ENCODE results near the gene HAUS5. TPM values are rescaled to one million over a fixed set of nuclear protein-coding genes. Genes with fewer than 3 reads are reported as not detected.
A peak's percentile ranks its signal among the peaks of the same experiment; 100 is the strongest.
"Not testable (repeated sequence)": the region's sequence is repeated elsewhere in the genome, so short reads cannot be mapped to it uniquely, and the experiment has no call there.

HAUS5 gene
- total and polyA plus RNA-seq, 4 experiments from 2014 or later = 7.8 to 29.3 (median 18.8) TPM

DNA sequence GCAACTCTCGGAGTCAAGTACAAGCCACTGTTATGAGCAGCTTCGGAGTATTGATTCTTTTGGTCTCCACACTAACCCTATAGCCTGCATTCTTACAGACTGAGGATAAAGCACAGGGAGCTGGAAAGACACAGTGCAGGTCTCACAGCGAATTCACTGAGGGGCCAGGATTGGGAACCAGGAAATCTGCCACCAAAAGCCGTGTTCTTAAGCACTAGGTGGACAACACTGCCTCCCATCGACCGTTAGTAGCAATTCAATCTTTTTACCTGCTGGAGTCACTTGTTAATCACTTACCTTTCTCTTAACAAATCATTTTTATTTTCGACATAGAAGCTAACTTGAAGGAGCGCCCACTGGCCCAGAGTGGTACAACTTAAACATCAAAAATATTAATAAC lies 20.3 kb upstream of the HAUS5 start:
- H3K27ac Mint-ChIP-seq = no peak overlapping the region
- no peaks in the 10 kb centered on the region for H3K27me3 ChIP-seq (ENCODE audit: insufficient read depth, low read length)
- H3K4me3 Mint-ChIP-seq = no peak overlapping the region
- H3K9me3 ChIP-seq (ENCODE audit: control insufficient read depth in 1 of 2, low read length in 2 of 2) = no peaks in the 10 kb centered on the region
- peak in 4 of 5 donors; percentile 14 to 34 (median 22) for DNase-seq
- no peaks in the 10 kb centered on the region for H3K4me1 ChIP-seq (ENCODE audit: insufficient read depth, low read length)
- intact Hi-C loops (cut with micrococcal nuclease) = loop anchor here (1.0 kb wide), 1 partner anchor 82 kb away; no protein-coding TSS in a partner anchor
- ChIA-PET CTCF (ENCODE audit: partially characterized antibody) (interaction anchor here (0.8 to 3.5 kb wide), 5 partner anchors 18 to 82 kb away, joined by 3 to 13 read pairs (median 5); partner anchors contain the start of gene COX6B1), POLR2A (ENCODE audit: partially characterized antibody) (interaction anchor here (0.8 kb wide), 1 partner anchor 82 kb away, joined by 3 read pairs; no protein-coding TSS in a partner anchor)
- no peak overlapping the region for H3K27ac ChIP-seq (ENCODE audit: low read depth, low read length)
- H3K4me1 Mint-ChIP-seq = peaks cover 0 to 2% (median 1%) of the 10 kb centered on the region in 4 donors
- no peak overlapping the region for H3K4me3 ChIP-seq (ENCODE audit: low read length in 2 of 2)
- no peaks in the 10 kb centered on the region for H3K36me3 Mint-ChIP-seq
- H3K9me3 Mint-ChIP-seq = no peaks in the 10 kb centered on the region
- H3K27me3 Mint-ChIP-seq = peaks cover 3 to 4% of the 10 kb centered on the region in 2 donors
- H3K36me3 ChIP-seq (ENCODE audit: insufficient read depth, low read length) = no peaks in the 10 kb centered on the region

DNA sequence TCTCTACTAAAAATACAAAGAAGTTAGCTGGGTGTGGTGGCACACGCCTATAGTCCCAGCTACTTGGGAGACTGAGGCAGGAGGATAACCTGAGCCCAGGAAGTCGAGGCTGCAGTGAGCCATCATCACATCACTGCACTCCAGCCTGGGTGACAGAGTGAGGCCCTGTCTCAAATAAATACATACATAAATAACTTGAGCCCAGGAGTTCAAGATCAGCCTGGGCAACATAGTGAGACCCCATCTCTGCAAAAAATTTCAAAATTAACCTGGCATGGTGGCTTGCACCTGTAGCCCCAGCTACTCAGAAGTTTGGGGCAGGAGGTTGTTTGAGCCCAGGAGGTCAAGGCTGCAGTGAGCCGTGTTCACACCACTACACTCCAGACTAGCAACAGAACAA lies 17.5 kb upstream of the HAUS5 start:
- H3K4me1 Mint-ChIP-seq; CTCF ChIA-PET (ENCODE audit: partially characterized antibody); H3K36me3 ChIP-seq (ENCODE audit: insufficient read depth, low read length); H3K27ac Mint-ChIP-seq; DNase-seq; intact Hi-C loops (cut with micrococcal nuclease); H3K9me3 Mint-ChIP-seq; H3K27me3 Mint-ChIP-seq; H3K4me1 ChIP-seq (ENCODE audit: insufficient read depth, low read length); H3K9me3 ChIP-seq (ENCODE audit: control insufficient read depth in 1 of 2, low read length in 2 of 2); H3K27me3 ChIP-seq (ENCODE audit: insufficient read depth, low read length); H3K36me3 Mint-ChIP-seq; POLR2A ChIA-PET (ENCODE audit: partially characterized antibody); H3K4me3 Mint-ChIP-seq; H3K27ac ChIP-seq (ENCODE audit: low read depth, low read length); H3K4me3 ChIP-seq (ENCODE audit: low read length in 2 of 2): not testable (repeated sequence)

DNA sequence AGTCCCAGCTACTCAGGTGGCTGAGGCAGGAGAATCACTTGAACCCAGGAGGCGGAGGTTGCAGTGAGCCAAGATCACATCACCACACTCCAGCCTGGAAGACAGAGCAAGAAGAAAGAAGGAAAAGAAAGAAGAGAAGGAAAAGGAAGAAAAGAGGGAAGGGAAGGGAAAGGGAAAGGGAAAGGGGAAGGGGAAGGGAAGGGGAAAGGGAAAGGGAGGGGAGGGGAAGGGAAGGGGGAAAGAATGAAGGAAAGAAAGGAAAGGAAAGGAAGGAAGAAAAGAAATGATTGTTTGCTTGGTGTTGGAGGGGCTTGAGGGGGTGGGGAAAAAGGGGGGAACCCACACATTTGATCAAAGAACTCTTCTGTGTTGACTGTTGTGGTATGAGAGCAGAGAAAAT lies 16.6 kb upstream of the HAUS5 start:
- no peaks in the 10 kb centered on the region for H3K36me3 Mint-ChIP-seq
- no peaks in the 10 kb centered on the region for H3K4me1 ChIP-seq (ENCODE audit: insufficient read depth, low read length)
- intact Hi-C loops (cut with micrococcal nuclease) = no loop called here
- H3K9me3 ChIP-seq (ENCODE audit: control insufficient read depth in 1 of 2, low read length in 2 of 2) = no peaks in the 10 kb centered on the region
- peaks cover 0 to 2% (median 1%) of the 10 kb centered on the region in 4 donors for H3K4me1 Mint-ChIP-seq
- no peak overlapping the region for H3K27ac ChIP-seq (ENCODE audit: low read depth, low read length)
- DNase-seq = no peak
- POLR2A ChIA-PET (ENCODE audit: partially characterized antibody) = no interaction called here
- no peak overlapping the region for H3K4me3 ChIP-seq (ENCODE audit: low read length in 2 of 2)
- no peak overlapping the region for H3K4me3 Mint-ChIP-seq
- H3K27me3 Mint-ChIP-seq = peaks cover 4 to 7% of the 10 kb centered on the region in 2 donors
- H3K27ac Mint-ChIP-seq = no peak overlapping the region
- no peaks in the 10 kb centered on the region for H3K9me3 Mint-ChIP-seq
- CTCF ChIA-PET (ENCODE audit: partially characterized antibody) = no interaction called here
- H3K27me3 ChIP-seq (ENCODE audit: insufficient read depth, low read length) = no peaks in the 10 kb centered on the region
- H3K36me3 ChIP-seq (ENCODE audit: insufficient read depth, low read length) = no peaks in the 10 kb centered on the region

DNA sequence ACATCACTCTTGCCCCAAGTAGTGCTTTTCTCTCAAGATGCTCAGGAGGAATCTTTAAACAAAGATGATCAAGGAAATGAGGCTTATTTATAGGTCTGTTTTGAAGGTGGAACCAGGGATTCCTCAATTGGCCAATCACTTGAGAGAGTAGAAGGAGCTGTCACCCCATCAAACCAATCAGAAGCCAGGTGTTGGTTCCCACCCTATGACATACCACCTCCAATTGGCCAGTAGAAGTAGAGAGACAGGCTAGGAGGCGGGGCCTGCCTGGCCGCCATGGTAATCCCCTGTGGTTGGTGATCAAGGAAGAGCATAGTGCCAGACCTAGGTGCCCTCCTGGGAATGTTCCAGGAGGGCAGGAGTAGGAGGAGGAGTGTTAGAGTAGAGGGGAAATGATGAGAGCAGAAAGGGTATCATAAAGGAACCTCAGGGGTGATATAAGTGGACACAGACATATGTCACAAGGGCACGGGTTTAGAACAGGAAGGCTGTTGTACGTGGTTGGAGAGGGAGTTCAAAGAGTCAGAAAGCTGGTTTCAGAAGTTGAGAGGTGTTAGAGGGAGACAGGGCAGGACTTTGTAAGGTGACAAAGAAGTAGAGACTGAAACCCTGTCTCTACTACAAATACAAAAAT lies 16.1 kb upstream of the HAUS5 start:
- intact Hi-C loops (cut with micrococcal nuclease) = no loop called here
- peaks cover 4 to 7% of the 10 kb centered on the region in 2 donors for H3K27me3 Mint-ChIP-seq
- no peak overlapping the region for H3K27ac Mint-ChIP-seq
- H3K27me3 ChIP-seq (ENCODE audit: insufficient read depth, low read length) = no peaks in the 10 kb centered on the region
- ChIA-PET POLR2A (ENCODE audit: partially characterized antibody) (no interaction called here), CTCF (ENCODE audit: partially characterized antibody) (interaction anchor here (1.0 to 1.5 kb wide), 2 partner anchors 48 to 86 kb away, joined by 4 to 5 read pairs; no protein-coding TSS in a partner anchor)
- H3K27ac ChIP-seq (ENCODE audit: low read depth, low read length) = no peak overlapping the region
- peak in 1 of 5 donors; percentile 16 for DNase-seq
- H3K4me3 ChIP-seq (ENCODE audit: low read length in 2 of 2) = no peak overlapping the region
- H3K36me3 Mint-ChIP-seq = no peaks in the 10 kb centered on the region
- H3K4me1 ChIP-seq (ENCODE audit: insufficient read depth, low read length) = no peaks in the 10 kb centered on the region
- no peaks in the 10 kb centered on the region for H3K9me3 Mint-ChIP-seq
- peaks cover 0 to 2% (median 1%) of the 10 kb centered on the region in 4 donors for H3K4me1 Mint-ChIP-seq
- no peaks in the 10 kb centered on the region for H3K9me3 ChIP-seq (ENCODE audit: control insufficient read depth in 1 of 2, low read length in 2 of 2)
- no peaks in the 10 kb centered on the region for H3K36me3 ChIP-seq (ENCODE audit: insufficient read depth, low read length)
- H3K4me3 Mint-ChIP-seq = no peak overlapping the region

DNA sequence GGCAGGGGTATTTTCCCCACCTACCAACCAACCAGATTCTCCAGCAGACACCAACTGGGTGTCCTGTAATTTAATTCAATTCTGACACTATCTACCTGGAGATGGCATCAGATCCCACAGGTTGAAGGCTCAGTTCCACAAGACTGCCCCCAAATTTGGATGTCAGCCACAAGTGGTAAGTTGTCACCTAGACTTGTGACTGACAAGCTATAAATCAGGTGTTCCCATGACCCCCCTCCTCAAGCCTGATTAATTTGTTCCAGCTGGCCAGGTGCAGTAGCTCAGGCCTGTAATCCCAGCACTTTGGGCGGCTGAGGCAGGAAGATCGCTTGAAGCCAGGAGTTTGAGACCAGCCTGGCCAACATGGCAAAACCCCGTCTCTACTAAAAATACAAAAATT lies 10.6 kb upstream of the HAUS5 start:
- no peak for DNase-seq
- Mint-ChIP-seq H3K27ac (no peak overlapping the region), H3K4me3 (no peak overlapping the region), H3K9me3 (peaks cover 0 to 3% (median 0%) of the 10 kb centered on the region in 8 donors), H3K4me1 (no peaks in the 10 kb centered on the region), H3K27me3 (peaks cover 1 to 4% of the 10 kb centered on the region in 2 donors), H3K36me3 (no peaks in the 10 kb centered on the region)
- intact Hi-C loops (cut with micrococcal nuclease) = no loop called here
- no peaks in the 10 kb centered on the region for H3K27me3 ChIP-seq (ENCODE audit: insufficient read depth, low read length)
- no peaks in the 10 kb centered on the region for H3K9me3 ChIP-seq (ENCODE audit: control insufficient read depth in 1 of 2, low read length in 2 of 2)
- no peak overlapping the region for H3K27ac ChIP-seq (ENCODE audit: low read depth, low read length)
- H3K4me1 ChIP-seq (ENCODE audit: insufficient read depth, low read length) = no peaks in the 10 kb centered on the region
- ChIA-PET CTCF (ENCODE audit: partially characterized antibody) (no interaction called here), POLR2A (ENCODE audit: partially characterized antibody) (interaction anchor here (0.9 kb wide), 1 partner anchor 1607 kb away, joined by 3 read pairs; no protein-coding TSS in a partner anchor)
- no peaks in the 10 kb centered on the region for H3K36me3 ChIP-seq (ENCODE audit: insufficient read depth, low read length)
- no peak overlapping the region for H3K4me3 ChIP-seq (ENCODE audit: low read length in 2 of 2)

DNA sequence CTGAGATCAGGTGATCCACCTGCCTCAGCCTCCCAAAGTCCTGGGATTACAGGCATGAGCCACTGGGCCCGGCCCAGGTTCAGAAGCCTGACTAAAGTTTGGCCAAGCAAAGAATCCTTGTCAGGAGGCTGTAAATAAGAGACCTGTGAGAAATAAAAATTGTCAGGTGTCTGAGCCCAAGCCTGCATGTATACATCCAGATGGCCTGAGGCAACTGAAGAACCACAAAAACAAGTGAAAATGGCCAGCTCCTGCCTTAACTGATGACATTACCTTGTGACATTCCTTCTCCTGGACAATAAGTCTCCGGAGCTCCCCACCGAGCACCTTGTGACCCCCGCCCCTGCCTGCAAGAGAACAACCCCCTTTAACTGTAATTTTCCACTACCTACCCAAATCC lies 8.1 kb upstream of the HAUS5 start:
- H3K27me3 Mint-ChIP-seq; H3K36me3 Mint-ChIP-seq; H3K27ac Mint-ChIP-seq; H3K4me3 ChIP-seq (ENCODE audit: low read length in 2 of 2); H3K27ac ChIP-seq (ENCODE audit: low read depth, low read length); DNase-seq; intact Hi-C loops (cut with micrococcal nuclease); H3K4me1 ChIP-seq (ENCODE audit: insufficient read depth, low read length); H3K4me1 Mint-ChIP-seq; CTCF ChIA-PET (ENCODE audit: partially characterized antibody); H3K4me3 Mint-ChIP-seq; H3K27me3 ChIP-seq (ENCODE audit: insufficient read depth, low read length); H3K9me3 ChIP-seq (ENCODE audit: control insufficient read depth in 1 of 2, low read length in 2 of 2); H3K36me3 ChIP-seq (ENCODE audit: insufficient read depth, low read length): not testable (repeated sequence)
- H3K9me3 Mint-ChIP-seq = peaks cover 0 to 12% (median 4%) of the 10 kb centered on the region in 8 donors
- POLR2A ChIA-PET (ENCODE audit: partially characterized antibody) = interaction anchor here (0.7 kb wide), 1 partner anchor 56 kb away, joined by 3 read pairs; no protein-coding TSS in a partner anchor

DNA sequence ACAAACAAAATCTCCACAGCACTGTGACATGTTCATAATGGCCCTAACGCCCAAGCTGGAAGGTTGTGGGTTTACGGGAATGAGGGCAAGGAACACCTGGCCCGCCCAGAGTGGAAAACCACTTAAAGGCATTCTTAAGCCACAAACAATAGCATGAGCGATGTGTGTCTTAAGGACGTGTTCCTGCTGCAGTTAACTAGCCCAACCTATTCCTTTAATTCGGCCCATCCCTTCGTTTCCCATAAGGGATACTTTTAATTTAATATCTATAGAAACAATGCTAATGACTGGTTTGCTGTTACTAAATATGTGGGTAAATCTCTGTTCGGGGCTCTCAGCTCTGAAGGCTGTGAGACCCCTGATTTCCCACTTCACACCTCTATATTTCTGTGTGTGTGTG lies 5.4 kb upstream of the HAUS5 start:
- H3K9me3 ChIP-seq (ENCODE audit: control insufficient read depth in 1 of 2, low read length in 2 of 2); H3K27me3 ChIP-seq (ENCODE audit: insufficient read depth, low read length); H3K27ac Mint-ChIP-seq; H3K27me3 Mint-ChIP-seq; H3K4me3 ChIP-seq (ENCODE audit: low read length in 2 of 2); H3K36me3 ChIP-seq (ENCODE audit: insufficient read depth, low read length); DNase-seq; intact Hi-C loops (cut with micrococcal nuclease); H3K36me3 Mint-ChIP-seq; H3K27ac ChIP-seq (ENCODE audit: low read depth, low read length); H3K4me3 Mint-ChIP-seq: not testable (repeated sequence)
- peaks cover 26% of the 10 kb centered on the region for H3K4me1 ChIP-seq (ENCODE audit: insufficient read depth, low read length)
- POLR2A ChIA-PET (ENCODE audit: partially characterized antibody) = interaction anchor here (1.0 kb wide), 1 partner anchor 41 kb away, joined by 3 read pairs; the partner anchor contains the start of gene COX6B1
- CTCF ChIA-PET (ENCODE audit: partially characterized antibody) = interaction anchor here (1.8 kb wide), 1 partner anchor 20 kb away, joined by 3 read pairs; no protein-coding TSS in a partner anchor
- H3K4me1 Mint-ChIP-seq = peaks cover 16 to 34% (median 22%) of the 10 kb centered on the region in 4 donors
- peaks cover 0 to 12% (median 4%) of the 10 kb centered on the region in 8 donors for H3K9me3 Mint-ChIP-seq

All from CD4-positive, alpha-beta memory T cell (primary cell).